Suprapubic skin (tissue), 4 donors: Measurements from ENCODE around the gene MSMO1. TPM values are rescaled to one million over a fixed set of nuclear protein-coding genes. Genes with fewer than 3 reads are reported as not detected.

Source experiments
- DNase-seq, 2 donors: peaks; one replicate each; pipeline ENCODE4 v3.0.0-alpha.2; 2019; ENCODE audit warnings: low spot score in 2 of 2
- H3K27ac ChIP-seq: fragments of 200-600 bp; sonication (generic); one replicate; pipeline ENCODE4 v1.5.1; 2019
- H3K27me3 ChIP-seq: fragments of 200-600 bp; sonication (generic); one replicate; pipeline ENCODE4 v1.5.1; 2019
- H3K36me3 ChIP-seq: fragments of 200-600 bp; sonication (generic); one replicate; pipeline ENCODE4 v1.5.1; 2019
- H3K4me1 ChIP-seq: fragments of 200-600 bp; sonication (generic); one replicate; pipeline ENCODE4 v1.5.1; 2019
- H3K4me3 ChIP-seq: fragments of 200-600 bp; sonication (generic); one replicate; pipeline ENCODE4 v1.5.1; 2019; ENCODE audit warnings: mild to moderate bottlenecking
- H3K9me3 ChIP-seq: fragments of 200-600 bp; sonication (generic); one replicate; pipeline ENCODE4 v1.5.1; 2019
- EP300 ChIP-seq: sonication (generic); formaldehyde crosslinking; IDR thresholded peaks from one replicate; pipeline ENCODE4 v1.6.1; 2017; ENCODE audit warnings: antibody characterized with exemption
- POLR2A ChIP-seq, 2 donors: fragments of 450-650 bp; IDR thresholded peaks; one replicate each; pipeline ENCODE4 v1.6.1; 2017; ENCODE audit warnings: antibody characterized with exemption in 2 of 2, mild to moderate bottlenecking in 2 of 2, moderate library complexity in 2 of 2
- POLR2AphosphoS5 ChIP-seq, 3 donors: sonication (generic); formaldehyde crosslinking; IDR thresholded peaks; one replicate each; pipeline ENCODE4 v1.6.1; 2017; ENCODE audit warnings: antibody characterized with exemption in 3 of 3
- WGBS: methylation state at CpG from one replicate; pipeline ENCODE4 v1.1.5; 2018; 5-methylcytosine and 5-hydroxymethylcytosine counted together
- total RNA-seq, 4 donors: library from RNA; depleted of rRNA; stranded (reverse); fragments of >200 nt; gene quantifications; one replicate each; pipeline ENCODE4 v1.1.0, GENCODE V29; 2016
- TF ChIP-seq, protein P1 (sequence below), 2 donors: fragments of 200-600 bp in 1 of 2; fragments of 450-650 bp in 1 of 2; sonication (generic) in 1 of 2; IDR thresholded peaks; one replicate each; pipeline ENCODE4 v1.5.1; 2016 to 2019; ENCODE audit warnings: antibody characterized with exemption in 2 of 2, mild to moderate bottlenecking in 1 of 2, moderate library complexity in 1 of 2

The MSMO1 gene
- total RNA-seq, 4 donors from 2014 or later = 48.8 to 173 (median 133) TPM

GRCh38 chr4:165289423-165289785 is 38.1 kb upstream of the MSMO1 start:
- TF ChIP-seq, protein P1, sequence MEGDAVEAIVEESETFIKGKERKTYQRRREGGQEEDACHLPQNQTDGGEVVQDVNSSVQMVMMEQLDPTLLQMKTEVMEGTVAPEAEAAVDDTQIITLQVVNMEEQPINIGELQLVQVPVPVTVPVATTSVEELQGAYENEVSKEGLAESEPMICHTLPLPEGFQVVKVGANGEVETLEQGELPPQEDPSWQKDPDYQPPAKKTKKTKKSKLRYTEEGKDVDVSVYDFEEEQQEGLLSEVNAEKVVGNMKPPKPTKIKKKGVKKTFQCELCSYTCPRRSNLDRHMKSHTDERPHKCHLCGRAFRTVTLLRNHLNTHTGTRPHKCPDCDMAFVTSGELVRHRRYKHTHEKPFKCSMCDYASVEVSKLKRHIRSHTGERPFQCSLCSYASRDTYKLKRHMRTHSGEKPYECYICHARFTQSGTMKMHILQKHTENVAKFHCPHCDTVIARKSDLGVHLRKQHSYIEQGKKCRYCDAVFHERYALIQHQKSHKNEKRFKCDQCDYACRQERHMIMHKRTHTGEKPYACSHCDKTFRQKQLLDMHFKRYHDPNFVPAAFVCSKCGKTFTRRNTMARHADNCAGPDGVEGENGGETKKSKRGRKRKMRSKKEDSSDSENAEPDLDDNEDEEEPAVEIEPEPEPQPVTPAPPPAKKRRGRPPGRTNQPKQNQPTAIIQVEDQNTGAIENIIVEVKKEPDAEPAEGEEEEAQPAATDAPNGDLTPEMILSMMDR (IDR thresholded peaks at IDR 0.05) = no peak
- TF ChIP-seq POLR2AphosphoS5 (IDR thresholded peaks at IDR 0.05) (no peak), EP300 (no peak), POLR2A (IDR thresholded peaks at IDR 0.05) (no peak)
- no peaks in the 10 kb centered on the region for H3K27me3 ChIP-seq
- H3K36me3 ChIP-seq = no peaks in the 10 kb centered on the region
- no peak for DNase-seq
- H3K4me3 ChIP-seq = no peak overlapping the region
- no peaks in the 10 kb centered on the region for H3K9me3 ChIP-seq
- H3K4me1 ChIP-seq = peaks cover 6% of the 10 kb centered on the region
- H3K27ac ChIP-seq = no peak overlapping the region

DNA sequence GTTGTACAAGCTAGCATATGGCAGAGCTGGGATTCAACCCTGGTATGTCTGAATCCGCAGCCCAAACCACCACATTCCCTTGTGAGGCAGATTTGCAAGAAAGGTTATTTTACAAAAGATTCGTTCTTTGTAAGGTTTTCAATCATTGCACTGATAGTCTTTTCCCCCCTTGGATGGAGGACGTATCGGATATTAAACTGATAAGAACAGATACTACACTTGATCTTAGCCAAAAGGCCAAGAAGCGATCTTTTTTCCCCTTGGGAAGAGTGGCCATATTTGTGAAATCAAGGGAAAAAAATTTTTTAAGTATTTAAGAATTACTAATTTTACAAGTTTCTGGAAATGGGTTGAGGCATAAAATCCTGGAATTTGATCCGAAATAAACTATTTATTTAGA is 34.4 kb upstream of the MSMO1 start:
- Histone ChIP-seq H3K27me3 (no peaks in the 10 kb centered on the region), H3K4me3 (no peak overlapping the region), H3K36me3 (peaks cover 13% of the 10 kb centered on the region), H3K27ac (no peak overlapping the region), H3K4me1 (peaks cover 9% of the 10 kb centered on the region), H3K9me3 (no peaks in the 10 kb centered on the region)
- no peak for TF ChIP-seq EP300
- TF ChIP-seq POLR2A (IDR thresholded peaks at IDR 0.05) = no peak
- TF ChIP-seq, protein P1 (IDR thresholded peaks at IDR 0.05) = no peak
- TF ChIP-seq POLR2AphosphoS5 (IDR thresholded peaks at IDR 0.05) = no peak
- DNase-seq = no peak
- 97% methylated on average over 6 of the region's 6 CpGs for WGBS

DNA sequence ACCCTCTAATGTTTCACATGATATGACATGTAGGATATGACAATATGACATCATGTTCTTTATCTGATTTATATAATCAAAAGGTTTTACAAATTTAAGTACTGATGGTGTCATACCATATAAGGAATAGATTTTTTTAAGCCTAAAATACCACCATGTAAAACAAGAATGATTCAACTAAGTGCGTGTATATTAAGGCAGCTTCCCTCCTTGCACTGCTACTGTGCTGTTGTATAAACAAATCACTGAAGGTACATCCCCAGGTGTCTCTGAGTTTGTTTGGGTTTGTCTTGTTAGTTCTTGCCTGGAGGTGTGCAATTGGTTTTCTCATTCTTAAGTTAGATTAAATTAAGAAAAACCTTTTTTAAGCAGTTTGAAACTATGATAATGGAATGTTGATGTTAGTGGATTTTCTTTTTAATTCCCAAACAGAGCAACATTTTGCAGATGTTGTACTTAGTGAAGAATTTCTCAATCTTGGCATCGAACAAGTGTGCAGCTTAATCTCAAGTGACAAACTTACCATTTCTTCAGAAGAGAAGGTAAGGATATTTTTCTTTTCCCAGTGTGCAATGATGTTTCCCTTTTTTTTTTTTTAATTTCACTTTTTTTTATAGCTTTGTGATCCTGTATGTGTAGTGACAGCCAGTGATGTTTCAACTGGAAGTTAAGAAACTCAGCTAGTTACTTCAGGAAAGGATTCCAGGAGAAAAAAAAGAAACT is 33.4 kb upstream of the MSMO1 start:
- no peaks in the 10 kb centered on the region for H3K9me3 ChIP-seq
- 57% methylated on average over 2 of the region's 2 CpGs for WGBS
- no peaks in the 10 kb centered on the region for H3K27me3 ChIP-seq
- DNase-seq = no peak
- no peak overlapping the region for H3K27ac ChIP-seq
- no peak overlapping the region for H3K4me3 ChIP-seq
- peaks cover 9% of the 10 kb centered on the region for H3K4me1 ChIP-seq
- TF ChIP-seq POLR2AphosphoS5 (IDR thresholded peaks at IDR 0.05) = no peak
- TF ChIP-seq POLR2A (IDR thresholded peaks at IDR 0.05) = no peak
- TF ChIP-seq, protein P1 (IDR thresholded peaks at IDR 0.05) = no peak
- no peak for TF ChIP-seq EP300
- H3K36me3 ChIP-seq = peaks cover 21% of the 10 kb centered on the region

DNA sequence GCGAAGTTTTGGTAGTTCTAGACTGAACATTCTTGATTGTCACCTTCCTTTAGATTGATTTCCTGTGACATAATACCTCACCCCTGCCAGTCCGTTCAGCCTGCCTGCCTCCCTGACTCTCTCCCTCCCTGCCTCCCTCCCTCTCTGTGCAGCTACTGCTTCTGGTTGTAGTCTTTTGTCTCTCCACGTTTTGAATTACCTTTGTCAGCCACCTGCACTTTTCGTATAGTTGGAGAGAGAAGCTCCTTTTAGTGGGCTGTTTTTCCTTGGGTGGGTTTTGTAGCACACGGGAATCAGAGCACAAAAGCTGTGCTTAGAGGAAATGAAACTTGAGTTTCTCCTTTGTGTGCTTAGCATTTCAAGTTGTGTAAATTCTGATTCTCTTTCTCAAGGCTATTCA is 32.6 kb upstream of the MSMO1 start:
- Histone ChIP-seq H3K27me3 (no peaks in the 10 kb centered on the region), H3K27ac (no peak overlapping the region), H3K4me1 (peaks cover 9% of the 10 kb centered on the region), H3K4me3 (no peak overlapping the region), H3K9me3 (no peaks in the 10 kb centered on the region), H3K36me3 (peaks cover 21% of the 10 kb centered on the region)
- TF ChIP-seq EP300 = no peak
- no peak for TF ChIP-seq POLR2AphosphoS5 (IDR thresholded peaks at IDR 0.05)
- TF ChIP-seq, protein P1 (IDR thresholded peaks at IDR 0.05) = no peak
- 68% methylated on average over 5 of the region's 5 CpGs for WGBS
- DNase-seq = no peak

DNA sequence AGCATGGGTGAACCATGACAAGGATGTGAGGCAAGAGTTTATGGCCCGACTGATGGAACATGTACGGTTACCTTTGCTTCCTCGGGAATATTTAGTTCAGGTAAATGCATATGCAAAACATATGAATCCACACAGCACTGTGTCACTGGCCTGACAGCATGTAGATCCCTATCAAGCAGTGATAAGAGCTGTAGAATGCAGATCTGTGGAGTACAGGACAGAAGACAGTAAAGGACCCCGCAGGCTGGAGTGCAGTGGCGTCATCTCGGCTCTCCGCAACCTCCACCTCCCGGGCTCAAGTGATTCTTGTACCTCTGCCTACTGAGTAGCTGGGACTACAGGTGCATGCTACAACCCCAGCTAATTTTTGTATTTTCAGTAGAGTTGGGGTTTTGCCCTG is 29.8 kb upstream of the MSMO1 start:
- Histone ChIP-seq H3K9me3 (no peaks in the 10 kb centered on the region), H3K36me3 (peaks cover 21% of the 10 kb centered on the region), H3K4me1 (peaks cover 9% of the 10 kb centered on the region), H3K4me3 (no peak overlapping the region), H3K27me3 (no peaks in the 10 kb centered on the region), H3K27ac (no peak overlapping the region)
- TF ChIP-seq EP300 (no peak), POLR2AphosphoS5 (IDR thresholded peaks at IDR 0.05) (no peak), POLR2A (IDR thresholded peaks at IDR 0.05) (no peak)
- TF ChIP-seq, protein P1 (IDR thresholded peaks at IDR 0.05) = no peak
- DNase-seq = no peak
- 94% methylated on average over 8 of the region's 8 CpGs for WGBS
